ENCODE data around the gene SGCD. TPM values are rescaled to one million over a fixed set of nuclear protein-coding genes. Genes with fewer than 3 reads are reported as not detected.

The SGCD gene
- total RNA-seq, 2 experiments from 2014 or later: not detected

DNA sequence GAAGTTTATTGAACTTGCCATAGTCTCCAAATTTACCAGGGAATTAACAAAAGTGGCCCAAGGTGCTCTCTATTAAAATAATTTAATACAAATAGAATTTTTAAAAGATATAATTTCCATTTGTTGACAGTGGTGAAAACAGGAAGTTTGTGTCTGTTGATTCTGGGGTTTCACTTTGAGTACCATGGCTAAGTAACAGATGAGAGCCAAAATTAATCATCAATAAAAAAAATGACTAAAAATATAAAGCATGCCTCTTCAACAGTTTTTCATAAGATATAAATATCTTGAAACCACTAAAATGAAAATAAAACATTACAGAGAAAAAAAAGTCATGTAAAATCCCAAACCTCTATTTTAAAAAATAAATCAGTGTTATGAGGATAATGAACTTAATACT lies 49.8 kb downstream of the SGCD start:
- Mint-ChIP-seq H3K4me1 (ENCODE audit: low read depth) (no peaks in the 10 kb centered on the region), H3K36me3 (ENCODE audit: low read depth) (no peaks in the 10 kb centered on the region), H3K4me3 (no peak overlapping the region), H3K27ac (no peak overlapping the region), H3K9me3 (no peaks in the 10 kb centered on the region), H3K27me3 (peaks cover 12% of the 10 kb centered on the region)
- Histone ChIP-seq H3K27ac (ENCODE audit: low read depth in 1 of 2, low read length in 2 of 2) (no peak overlapping the region), H3K27me3 (ENCODE audit: control insufficient read depth in 1 of 2, insufficient read depth in 2 of 2, low read length in 2 of 2) (no peaks in the 10 kb centered on the region), H3K4me3 (ENCODE audit: low read length) (no peak overlapping the region), H3K9me3 (ENCODE audit: control insufficient read depth in 1 of 2, insufficient read depth in 1 of 2, low read length in 2 of 2) (no peaks in the 10 kb centered on the region), H3K4me1 (ENCODE audit: insufficient read depth, low read length) (no peaks in the 10 kb centered on the region), H3K36me3 (ENCODE audit: insufficient read depth, low read length) (no peaks in the 10 kb centered on the region)
- ChIA-PET CTCF (no interaction called here), POLR2A (no interaction called here)
- ATAC-seq (ENCODE audit: poor library complexity): no peak
- TF ChIP-seq, protein P1, sequence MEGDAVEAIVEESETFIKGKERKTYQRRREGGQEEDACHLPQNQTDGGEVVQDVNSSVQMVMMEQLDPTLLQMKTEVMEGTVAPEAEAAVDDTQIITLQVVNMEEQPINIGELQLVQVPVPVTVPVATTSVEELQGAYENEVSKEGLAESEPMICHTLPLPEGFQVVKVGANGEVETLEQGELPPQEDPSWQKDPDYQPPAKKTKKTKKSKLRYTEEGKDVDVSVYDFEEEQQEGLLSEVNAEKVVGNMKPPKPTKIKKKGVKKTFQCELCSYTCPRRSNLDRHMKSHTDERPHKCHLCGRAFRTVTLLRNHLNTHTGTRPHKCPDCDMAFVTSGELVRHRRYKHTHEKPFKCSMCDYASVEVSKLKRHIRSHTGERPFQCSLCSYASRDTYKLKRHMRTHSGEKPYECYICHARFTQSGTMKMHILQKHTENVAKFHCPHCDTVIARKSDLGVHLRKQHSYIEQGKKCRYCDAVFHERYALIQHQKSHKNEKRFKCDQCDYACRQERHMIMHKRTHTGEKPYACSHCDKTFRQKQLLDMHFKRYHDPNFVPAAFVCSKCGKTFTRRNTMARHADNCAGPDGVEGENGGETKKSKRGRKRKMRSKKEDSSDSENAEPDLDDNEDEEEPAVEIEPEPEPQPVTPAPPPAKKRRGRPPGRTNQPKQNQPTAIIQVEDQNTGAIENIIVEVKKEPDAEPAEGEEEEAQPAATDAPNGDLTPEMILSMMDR (IDR thresholded peaks at IDR 0.05): no peak
- intact Hi-C loops (cut with DNase I, micrococcal nuclease): no loop called here
- DNase-seq: no peak

DNA sequence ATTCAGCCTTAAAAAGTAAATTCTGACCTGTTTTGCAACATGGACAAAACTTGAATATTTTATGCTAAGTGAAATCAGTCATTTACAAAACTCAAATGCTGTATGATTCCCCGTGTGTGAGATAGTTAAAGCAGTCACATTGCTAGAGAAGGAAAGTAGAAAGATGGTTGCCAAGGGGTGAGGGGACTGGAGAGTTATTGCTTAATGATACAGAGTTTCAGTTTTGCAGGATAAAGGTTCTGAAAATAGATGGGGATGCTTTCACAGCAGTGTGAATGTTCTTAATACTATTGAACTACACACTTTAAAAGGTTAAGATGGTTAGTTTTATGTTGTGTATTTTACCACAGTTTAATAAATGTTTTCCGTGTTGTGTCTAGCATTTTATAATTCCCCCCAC lies 51.2 kb downstream of the SGCD start:
- DNase-seq (no peak), ATAC-seq (ENCODE audit: poor library complexity) (no peak)
- H3K36me3 Mint-ChIP-seq (ENCODE audit: low read depth): no peaks in the 10 kb centered on the region
- Histone ChIP-seq H3K36me3 (ENCODE audit: insufficient read depth, low read length) (no peaks in the 10 kb centered on the region), H3K4me3 (ENCODE audit: low read length) (no peak overlapping the region), H3K27me3 (ENCODE audit: control insufficient read depth in 1 of 2, insufficient read depth in 2 of 2, low read length in 2 of 2) (no peaks in the 10 kb centered on the region), H3K9me3 (ENCODE audit: control insufficient read depth in 1 of 2, insufficient read depth in 1 of 2, low read length in 2 of 2) (no peaks in the 10 kb centered on the region), H3K4me1 (ENCODE audit: insufficient read depth, low read length) (no peaks in the 10 kb centered on the region), H3K27ac (ENCODE audit: low read depth in 1 of 2, low read length in 2 of 2) (no peak overlapping the region)
- ChIA-PET POLR2A (no interaction called here), CTCF (no interaction called here)
- H3K27me3 Mint-ChIP-seq: peaks cover 10% of the 10 kb centered on the region
- TF ChIP-seq, protein P1 (IDR thresholded peaks at IDR 0.05): no peak
- intact Hi-C loops (cut with DNase I, micrococcal nuclease): no loop called here
- H3K4me3 Mint-ChIP-seq: no peak overlapping the region
- H3K9me3 Mint-ChIP-seq: no peaks in the 10 kb centered on the region
- no peak overlapping the region for H3K27ac Mint-ChIP-seq
- no peaks in the 10 kb centered on the region for H3K4me1 Mint-ChIP-seq (ENCODE audit: low read depth)

DNA sequence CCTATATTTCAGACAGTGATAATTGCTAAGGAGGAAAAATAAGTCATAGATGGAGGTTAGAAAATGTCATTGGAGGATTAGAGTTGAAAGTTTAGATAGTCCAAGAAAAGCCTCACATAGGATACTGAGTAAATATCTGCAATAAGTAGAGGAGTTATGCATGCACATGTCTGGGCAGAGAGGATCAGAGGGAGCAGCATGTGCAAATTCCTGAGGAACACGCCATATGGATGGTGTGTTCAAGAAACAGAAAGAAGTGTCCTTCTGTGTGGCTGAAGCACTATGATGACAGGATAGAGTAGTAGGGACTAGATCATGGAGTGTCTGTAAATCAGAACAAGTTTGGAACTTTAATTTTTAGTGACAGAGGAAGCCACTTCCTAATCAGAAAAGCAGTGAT lies 52.2 kb downstream of the SGCD start:
- no peak for ATAC-seq (ENCODE audit: poor library complexity)
- H3K4me3 ChIP-seq (ENCODE audit: low read length): no peak overlapping the region
- intact Hi-C loops (cut with DNase I, micrococcal nuclease): no loop called here

More for the DNA sequence above, 52.2 kb downstream of the SGCD start:
- no peak overlapping the region for H3K27ac Mint-ChIP-seq
- peaks cover 10% of the 10 kb centered on the region for H3K27me3 Mint-ChIP-seq
- Histone ChIP-seq H3K36me3 (ENCODE audit: insufficient read depth, low read length) (no peaks in the 10 kb centered on the region), H3K27ac (ENCODE audit: low read depth in 1 of 2, low read length in 2 of 2) (no peak overlapping the region), H3K4me1 (ENCODE audit: insufficient read depth, low read length) (no peaks in the 10 kb centered on the region), H3K27me3 (ENCODE audit: control insufficient read depth in 1 of 2, insufficient read depth in 2 of 2, low read length in 2 of 2) (no peaks in the 10 kb centered on the region), H3K9me3 (ENCODE audit: control insufficient read depth in 1 of 2, insufficient read depth in 1 of 2, low read length in 2 of 2) (no peaks in the 10 kb centered on the region)
- ChIA-PET POLR2A (no interaction called here), CTCF (no interaction called here)
- no peaks in the 10 kb centered on the region for H3K9me3 Mint-ChIP-seq
- no peaks in the 10 kb centered on the region for H3K36me3 Mint-ChIP-seq (ENCODE audit: low read depth)
- no peak for DNase-seq
- no peaks in the 10 kb centered on the region for H3K4me1 Mint-ChIP-seq (ENCODE audit: low read depth)
- TF ChIP-seq, protein P1 (IDR thresholded peaks at IDR 0.05): no peak
- no peak overlapping the region for H3K4me3 Mint-ChIP-seq

Data from CD4-positive, alpha-beta T cell (primary cell).